SH-SY5Y (cell line): ENCODE measurements around the gene NPY2R.

Experiments
- GATA2 ChIP-seq: IDR thresholded peaks from 2 replicates; pipeline ENCODE4 v1.6.1; 2011; ENCODE audit warnings: mild to moderate bottlenecking, low read depth, low read length
- GATA3 ChIP-seq: IDR thresholded peaks from 2 replicates; pipeline ENCODE4 v1.6.1; 2011; ENCODE audit warnings: low read depth, mild to moderate bottlenecking, low read length, moderate library complexity

NPY2R gene, protein sequence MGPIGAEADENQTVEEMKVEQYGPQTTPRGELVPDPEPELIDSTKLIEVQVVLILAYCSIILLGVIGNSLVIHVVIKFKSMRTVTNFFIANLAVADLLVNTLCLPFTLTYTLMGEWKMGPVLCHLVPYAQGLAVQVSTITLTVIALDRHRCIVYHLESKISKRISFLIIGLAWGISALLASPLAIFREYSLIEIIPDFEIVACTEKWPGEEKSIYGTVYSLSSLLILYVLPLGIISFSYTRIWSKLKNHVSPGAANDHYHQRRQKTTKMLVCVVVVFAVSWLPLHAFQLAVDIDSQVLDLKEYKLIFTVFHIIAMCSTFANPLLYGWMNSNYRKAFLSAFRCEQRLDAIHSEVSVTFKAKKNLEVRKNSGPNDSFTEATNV

DNA sequence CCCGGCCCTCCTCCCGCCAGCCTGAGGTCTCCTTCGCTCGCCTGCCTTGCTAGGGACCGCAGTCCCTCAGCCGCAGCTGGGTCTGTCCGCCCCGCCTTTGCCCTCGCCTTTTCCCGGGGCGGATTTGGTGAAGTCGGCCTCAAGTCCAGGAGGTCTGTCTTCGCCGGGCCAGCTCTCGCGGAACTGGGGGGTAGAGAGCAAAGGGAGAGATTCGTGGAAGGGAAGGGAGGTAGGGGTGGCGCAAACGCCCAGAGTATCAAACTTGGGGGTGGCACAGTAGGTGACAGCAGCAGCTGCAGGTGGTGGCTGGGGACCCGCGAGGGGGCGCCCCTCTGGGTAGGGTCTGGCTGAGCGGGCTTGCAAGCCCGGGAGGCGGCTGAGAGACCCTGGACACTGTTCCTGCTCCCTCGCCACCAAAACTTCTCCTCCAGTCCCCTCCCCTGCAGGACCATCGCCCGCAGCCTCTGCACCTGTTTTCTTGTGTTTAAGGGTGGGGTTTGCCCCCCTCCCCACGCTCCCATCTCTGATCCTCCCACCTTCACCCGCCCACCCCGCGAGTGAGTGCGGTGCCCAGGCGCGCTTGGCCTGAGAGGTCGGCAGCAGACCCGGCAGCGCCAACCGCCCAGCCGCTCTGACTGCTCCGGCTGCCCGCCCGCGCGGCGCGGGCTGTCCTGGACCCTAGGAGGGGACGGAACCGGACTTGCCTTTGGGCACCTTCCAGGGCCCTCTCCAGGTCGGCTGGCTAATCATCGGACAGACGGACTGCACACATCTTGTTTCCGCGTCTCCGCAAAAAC lies at the start of gene NPY2R:
Gene NPY2R (plus strand): TSS at position 379 of the 797 bp plus-strand sequence. CDS start 5,304 bp downstream, outside the sequence.
- TF ChIP-seq GATA2 (no peak), GATA3 (no peak)

DNA sequence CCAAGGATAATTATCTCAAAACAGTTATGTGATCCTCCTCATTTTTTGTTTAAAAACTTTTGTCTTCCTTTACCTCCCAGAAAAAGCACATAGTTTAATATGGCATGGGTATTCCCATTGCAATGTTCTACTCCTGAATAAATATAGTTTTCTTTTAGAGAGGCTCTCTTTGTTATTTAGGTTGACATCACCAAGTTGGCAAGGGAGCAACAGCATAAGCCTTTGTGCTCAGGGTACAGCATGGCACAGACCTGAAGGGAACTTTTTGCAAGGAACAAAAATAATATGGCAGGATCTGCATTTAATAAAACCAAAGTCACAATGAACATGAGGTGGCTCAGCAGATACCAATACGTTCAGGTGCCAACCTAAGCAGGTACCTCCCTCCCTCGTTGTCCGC lies 47.1 kb upstream of the NPY2R start:
- TF ChIP-seq GATA3 (no peak), GATA2 (no peak)

DNA sequence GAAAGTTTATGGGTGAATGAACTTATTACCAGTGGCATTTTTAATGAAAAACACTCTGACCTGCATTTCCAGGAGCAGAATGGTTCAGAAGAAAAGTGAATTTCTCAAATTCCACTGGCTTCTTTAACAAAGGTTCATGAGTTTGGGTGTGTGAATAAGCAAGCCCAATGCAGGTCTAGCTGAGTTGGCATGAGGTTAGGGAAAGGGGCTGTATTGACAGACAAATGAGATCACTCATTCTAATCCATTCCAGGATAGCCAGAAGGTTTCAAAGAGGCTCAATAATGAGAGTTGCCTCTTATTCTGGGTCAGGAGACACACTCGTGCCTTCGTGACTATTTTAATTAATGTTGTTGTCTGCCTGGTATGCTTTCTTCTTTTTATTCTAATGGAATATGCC lies 43.7 kb upstream of the NPY2R start:
- TF ChIP-seq GATA3 (no peak), GATA2 (no peak)

DNA sequence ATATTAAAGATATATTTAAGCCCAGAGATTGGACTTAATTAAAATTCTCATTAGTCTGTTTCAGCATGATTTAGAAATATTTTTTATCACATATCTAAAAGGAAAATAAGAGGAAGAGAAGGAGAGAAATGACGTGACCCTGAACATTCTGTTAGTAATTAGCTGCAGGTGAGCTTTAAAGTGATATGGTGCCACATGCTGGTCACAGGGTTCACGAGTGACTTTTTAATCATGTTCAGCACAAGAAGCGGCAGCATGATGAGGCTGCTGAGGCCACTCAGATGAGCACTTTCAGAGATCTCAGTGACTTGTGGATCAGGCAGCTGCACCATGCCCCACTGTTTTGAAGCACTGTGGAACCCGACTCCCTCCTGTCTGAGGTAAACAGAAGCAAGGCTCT lies 37.9 kb upstream of the NPY2R start:
- TF ChIP-seq GATA3 (no peak), GATA2 (no peak)

DNA sequence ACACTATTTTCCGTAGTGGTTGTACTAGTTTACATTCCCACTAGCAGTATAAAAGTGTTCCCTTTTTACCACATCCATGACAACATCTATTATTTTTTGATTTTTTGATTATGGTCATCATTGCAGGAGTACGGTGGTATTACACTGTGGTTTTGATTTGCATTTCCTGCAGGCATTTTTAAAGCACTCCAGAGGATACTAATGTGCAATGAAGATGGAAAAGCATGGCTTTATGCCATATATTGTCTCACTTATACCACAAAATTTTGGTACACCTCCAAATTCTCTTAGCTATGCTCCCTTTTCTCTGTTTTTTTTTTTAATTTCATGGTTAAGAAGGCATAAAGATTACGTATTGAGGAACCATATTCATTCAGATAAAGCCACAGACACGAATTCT lies 35.1 kb upstream of the NPY2R start:
- TF ChIP-seq GATA3 (no peak), GATA2 (no peak)

DNA sequence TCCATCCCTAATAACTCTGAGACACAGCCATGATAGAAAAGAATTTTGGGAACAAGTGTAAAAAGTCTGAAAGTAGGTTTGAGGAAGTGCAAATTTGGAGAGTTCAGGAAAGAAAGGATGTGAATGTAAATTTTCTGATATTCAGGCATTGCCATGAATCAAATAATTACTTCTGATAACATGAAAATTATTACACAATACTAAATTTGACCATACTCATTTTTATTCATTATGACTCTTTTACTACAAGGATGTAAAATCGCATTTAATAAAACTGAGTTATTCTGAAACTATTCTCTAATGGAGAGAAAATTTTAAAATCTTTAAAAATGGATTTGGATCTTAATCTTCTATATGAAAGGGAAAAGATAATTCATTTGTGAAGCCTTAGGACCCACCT lies 33.8 kb upstream of the NPY2R start:
- TF ChIP-seq GATA2 (no peak), GATA3 (no peak)

DNA sequence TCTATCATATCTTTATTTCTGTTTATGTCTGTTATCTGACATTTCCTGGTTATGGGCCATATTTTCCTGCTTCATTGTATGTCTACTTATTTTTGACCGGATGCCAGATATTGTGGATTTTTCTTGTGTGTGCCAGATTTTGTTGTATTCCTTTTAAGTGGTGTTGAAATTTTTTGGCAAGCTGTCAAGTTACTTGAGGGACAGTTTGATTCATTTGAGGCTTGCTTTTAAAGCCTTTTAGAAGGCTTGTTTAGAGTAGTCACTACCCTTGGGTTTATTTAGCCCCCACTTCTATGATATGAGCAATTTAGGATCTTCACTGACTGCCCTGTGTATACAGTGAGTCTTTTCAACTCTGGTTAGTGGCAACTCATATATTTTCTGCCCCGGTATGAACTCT lies 29.2 kb upstream of the NPY2R start:
- TF ChIP-seq GATA2 (no peak), GATA3 (no peak)

DNA sequence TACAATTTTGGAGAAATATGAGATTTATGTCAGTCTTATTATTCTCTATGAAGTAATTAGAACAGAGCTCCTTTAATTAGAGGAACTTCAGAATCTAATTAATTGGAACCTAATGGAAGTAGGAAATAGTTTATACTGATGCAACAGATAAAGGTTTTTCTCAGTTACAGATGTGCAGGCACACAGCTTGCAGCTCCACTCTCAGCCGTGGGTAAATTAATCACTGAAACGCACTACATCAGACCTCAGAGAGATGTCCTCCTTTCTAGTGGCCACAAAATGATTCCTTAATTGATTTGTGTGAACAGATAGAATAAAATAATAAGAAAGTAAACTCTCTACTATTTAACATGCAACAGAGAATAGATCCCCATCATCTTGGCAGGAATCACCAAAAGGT lies 21.5 kb upstream of the NPY2R start:
- TF ChIP-seq GATA3: no peak
- no peak for TF ChIP-seq GATA2

DNA sequence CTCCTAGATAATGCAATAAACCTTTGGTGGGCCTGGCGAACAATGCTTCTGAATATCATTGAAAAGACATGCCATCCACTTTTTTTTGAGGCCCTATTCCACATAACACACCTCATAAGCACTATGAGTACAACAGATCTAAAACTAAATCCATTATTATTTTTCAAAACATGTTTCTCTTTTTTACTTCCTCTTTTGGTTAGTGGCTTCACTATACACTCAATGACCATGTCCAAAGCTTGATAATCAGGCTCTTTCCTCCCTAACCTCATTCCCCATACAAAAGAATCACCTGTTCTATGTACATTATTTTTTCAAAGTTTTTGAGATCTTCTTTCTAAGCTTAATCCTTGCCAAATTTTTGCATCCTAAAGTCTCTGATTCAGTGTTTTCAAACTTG lies 20.4 kb upstream of the NPY2R start:
- TF ChIP-seq GATA2 (no peak), GATA3 (no peak)

DNA sequence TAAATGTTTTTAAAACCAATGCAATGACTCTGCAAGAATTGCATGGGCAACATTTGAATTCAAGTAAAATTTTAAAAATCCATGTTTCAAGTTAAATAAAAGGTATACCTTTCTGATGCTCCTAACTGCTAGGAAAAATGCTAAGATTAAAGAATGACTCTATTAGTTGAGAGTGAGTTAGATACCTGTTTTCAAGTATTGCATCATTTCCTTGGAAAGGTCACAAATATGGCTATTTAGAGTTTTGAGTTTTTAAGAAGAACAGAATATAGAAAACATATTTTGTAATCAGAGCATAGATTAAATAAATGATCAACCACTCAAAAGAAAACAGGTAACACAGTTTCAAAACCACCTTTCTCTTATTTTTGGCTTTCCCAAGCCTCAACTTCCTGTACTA lies 18.3 kb upstream of the NPY2R start:
- TF ChIP-seq GATA3: no peak
- TF ChIP-seq GATA2: no peak

DNA sequence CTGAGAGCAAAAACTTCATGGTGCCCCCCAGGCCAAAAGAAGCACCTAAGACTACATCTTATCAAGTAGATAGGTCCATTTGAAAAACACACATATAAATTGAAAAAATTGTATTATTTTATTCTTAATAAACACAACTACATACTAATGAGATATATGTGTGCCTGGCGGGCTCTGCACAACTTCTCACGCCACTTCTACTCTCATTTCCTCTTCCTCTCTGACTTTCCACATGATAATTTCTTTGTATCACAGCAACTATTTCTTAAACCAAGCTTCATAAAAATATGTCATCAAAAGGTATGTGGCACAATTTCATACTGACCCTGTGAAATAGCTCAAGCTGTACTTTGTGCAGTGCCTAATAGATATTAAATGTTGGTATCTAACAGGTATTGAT lies 10.7 kb upstream of the NPY2R start:
- no peak for TF ChIP-seq GATA3

DNA sequence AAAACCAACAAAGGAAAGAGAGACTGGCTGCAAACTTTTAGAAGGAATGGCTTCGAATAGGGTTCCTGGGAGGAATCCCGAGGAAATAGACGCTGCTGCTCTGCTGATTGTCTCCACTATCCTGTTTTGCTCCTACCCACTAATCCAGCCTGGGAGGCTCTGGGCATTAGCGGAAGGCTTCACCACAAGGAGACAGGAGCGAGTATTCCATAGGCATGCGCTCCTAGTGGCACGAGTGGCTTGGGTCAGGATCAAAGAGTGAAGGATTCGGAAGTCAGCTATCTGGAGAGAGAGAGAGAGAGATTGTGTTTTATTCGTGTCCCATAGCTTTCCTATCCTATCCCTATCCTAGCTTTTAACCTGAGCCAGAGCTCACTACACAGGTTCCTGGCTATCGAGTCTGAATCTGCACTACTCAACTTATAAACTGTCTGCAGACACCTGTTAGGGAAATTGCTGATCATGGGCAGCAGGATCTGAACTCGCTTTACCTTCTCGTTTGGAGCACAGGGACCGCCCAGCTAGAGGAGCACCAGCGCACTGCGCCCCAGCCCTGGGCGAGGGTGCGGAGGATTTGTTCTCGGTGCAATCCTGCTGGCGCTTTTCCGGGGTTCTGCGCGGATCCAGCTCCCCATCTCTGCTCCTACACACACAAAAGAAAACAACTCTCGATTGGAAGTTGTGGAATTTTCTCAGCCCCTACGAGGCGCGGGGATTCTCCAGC lies 740 bp upstream of the NPY2R start:
- TF ChIP-seq GATA2 (no peak), GATA3 (no peak)

DNA sequence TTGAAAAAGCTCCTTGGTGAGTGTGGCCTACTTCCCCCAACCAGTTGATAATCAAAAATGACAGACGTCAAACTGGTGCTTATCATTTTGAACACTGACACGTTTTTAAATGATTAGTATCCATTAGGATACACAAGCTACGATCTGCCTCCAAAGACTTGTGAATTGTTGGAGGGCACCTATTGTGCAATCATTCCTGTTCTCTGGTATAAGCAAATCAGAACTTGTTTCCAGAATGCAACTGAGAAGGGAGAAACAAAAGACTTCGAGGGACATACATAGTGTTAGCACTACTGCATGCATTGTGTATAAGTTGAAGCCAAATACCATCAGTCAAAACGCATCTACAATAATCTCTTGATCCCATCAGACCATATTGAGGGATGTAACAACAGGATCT lies 11.6 kb downstream of the NPY2R start:
- no peak for TF ChIP-seq GATA3
- no peak for TF ChIP-seq GATA2

DNA sequence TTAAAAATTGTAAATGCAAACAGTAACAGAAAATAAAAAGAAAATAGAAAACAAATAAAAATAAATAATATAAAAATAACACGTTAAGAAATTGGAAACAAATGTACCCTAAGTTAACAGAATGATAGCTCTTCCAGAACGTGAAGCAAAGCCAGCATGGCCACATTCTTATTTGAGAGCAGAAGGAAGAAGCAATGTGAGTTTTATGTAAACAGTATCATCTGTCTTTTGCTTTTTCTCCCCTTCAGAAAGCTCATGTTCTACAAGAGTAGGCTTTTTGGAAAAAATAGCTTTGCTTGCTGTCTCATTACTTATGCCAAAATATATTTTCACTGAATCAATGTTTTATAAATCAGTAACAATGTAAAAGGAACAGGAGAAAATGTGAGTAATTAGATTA lies 18.7 kb downstream of the NPY2R start:
- TF ChIP-seq GATA3: no peak
- no peak for TF ChIP-seq GATA2

DNA sequence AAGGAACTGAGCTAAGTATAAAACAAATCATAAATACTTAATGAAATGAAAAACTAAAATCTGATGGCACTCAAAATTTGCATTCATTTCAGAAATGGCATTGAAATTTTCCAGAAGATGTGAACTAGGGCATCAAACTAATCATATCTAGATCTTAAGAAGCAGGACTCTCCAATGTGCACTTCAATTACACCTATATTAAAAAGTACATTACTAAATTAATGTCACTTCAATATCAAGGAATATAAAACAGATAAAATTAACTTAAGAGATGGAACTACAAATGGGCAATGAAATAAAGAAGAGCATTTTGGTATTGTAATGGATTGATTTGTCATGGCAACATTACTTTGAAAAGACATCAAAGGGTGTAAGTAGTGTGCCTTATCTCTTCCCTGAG lies 20.3 kb downstream of the NPY2R start:
- no peak for TF ChIP-seq GATA2

DNA sequence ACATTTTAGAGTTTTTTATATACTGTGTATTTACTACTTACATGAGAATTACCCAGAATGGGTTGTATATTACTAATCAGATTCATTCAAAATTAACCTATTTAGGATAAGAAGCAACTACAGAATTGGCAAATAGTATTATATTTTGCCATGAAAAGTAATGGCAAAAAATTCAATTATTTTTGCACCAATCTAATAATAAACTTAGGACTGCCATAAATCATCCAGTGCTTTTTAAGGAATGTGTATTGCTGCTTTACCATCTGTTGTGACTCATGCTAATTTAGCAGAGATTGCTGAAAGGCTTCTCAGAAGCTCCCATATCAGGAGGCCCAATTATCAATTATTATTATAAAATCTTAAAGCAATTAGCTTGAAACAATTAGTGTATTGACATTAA lies 24.0 kb downstream of the NPY2R start:
- TF ChIP-seq GATA3: no peak
- TF ChIP-seq GATA2: no peak
